Stimulated activated CD8-positive, alpha-beta memory T cell treated with anti-CD3 and anti-CD28 coated beads, Interleukin-12 subunit alpha, Interleukin-12 subunit beta, amount 100 ng/mL, for 24 hours (primary cell): ENCODE results near the gene CBR4.
"Not testable (repeated sequence)": the region's sequence is repeated elsewhere in the genome, so short reads cannot be mapped to it uniquely, and the experiment has no call there.

Source experiments
- DNase-seq: peaks from one replicate; pipeline ENCODE4 v3.0.0-alpha.2; 2020; ENCODE audit errors: extremely low read depth

Gene CBR4

GRCh38 chr4:168993714-168994510, 16.1 kb downstream of the CBR4 start:
- DNase-seq, result no peak

GRCh38 chr4:168992952-168993482, 17.0 kb downstream of the CBR4 start:
- DNase-seq, result not testable (repeated sequence)

- no peak for DNase-seq
Observed at GRCh38 chr4:168981942-168982341, 28.1 kb downstream of the CBR4 start.

GRCh38 chr4:168981460-168981859, 28.6 kb downstream of the CBR4 start:
- DNase-seq, result no peak

GRCh38 chr4:168979338-168979737, 30.7 kb downstream of the CBR4 start:
- DNase-seq, result no peak

- no peak for DNase-seq
Observed at GRCh38 chr4:168978001-168978700, 31.9 kb downstream of the CBR4 start.

GRCh38 chr4:168972596-168972995, 37.5 kb downstream of the CBR4 start:
- no peak for DNase-seq

GRCh38 chr4:168960716-168961115, 49.3 kb downstream of the CBR4 start:
- DNase-seq, result no peak

- no peak for DNase-seq
Observed at GRCh38 chr4:168955674-168956073, 54.4 kb downstream of the CBR4 start.

GRCh38 chr4:168952821-168953246, 57.2 kb downstream of the CBR4 start:
- not testable (repeated sequence) for DNase-seq

- no peak for DNase-seq
Observed at GRCh38 chr4:168945291-168945690, 64.8 kb downstream of the CBR4 start.

GRCh38 chr4:168942985-168943384, 67.1 kb downstream of the CBR4 start:
- no peak for DNase-seq
